Measurements from ENCODE around the gene RSBN1.

Gene RSBN1

DNA sequence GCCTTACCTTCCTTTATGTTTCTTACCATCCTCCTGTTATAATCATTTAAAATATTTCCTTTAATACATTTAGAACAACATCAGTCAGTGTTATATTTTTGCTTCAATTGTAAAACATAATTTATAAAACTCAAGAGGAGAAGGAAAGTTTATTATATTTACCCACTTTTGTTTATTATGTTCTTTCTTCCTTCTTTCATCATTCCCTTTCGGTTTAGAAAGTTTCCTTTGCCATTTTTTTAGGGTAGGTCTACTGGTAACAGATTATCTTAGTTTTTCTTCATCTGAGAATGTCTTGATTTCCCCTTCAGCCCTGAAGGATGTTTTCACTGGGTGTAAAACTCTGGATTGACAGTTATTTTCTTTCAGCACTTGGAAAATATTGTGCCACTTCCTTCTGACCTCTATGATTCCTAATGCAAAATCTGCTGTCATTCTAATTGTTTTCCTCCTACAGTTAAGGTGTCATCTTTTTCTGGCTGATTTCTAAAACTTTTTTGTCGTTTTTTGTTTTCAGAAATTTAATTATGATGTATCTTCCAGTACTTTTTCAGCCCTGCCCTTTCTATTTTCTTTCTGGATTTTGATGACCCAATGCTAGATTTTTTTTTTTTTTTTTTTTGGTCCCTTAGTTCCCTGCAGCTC lies 34.2 kb upstream of the RSBN1 start:
- TF ChIP-seq, protein P1, sequence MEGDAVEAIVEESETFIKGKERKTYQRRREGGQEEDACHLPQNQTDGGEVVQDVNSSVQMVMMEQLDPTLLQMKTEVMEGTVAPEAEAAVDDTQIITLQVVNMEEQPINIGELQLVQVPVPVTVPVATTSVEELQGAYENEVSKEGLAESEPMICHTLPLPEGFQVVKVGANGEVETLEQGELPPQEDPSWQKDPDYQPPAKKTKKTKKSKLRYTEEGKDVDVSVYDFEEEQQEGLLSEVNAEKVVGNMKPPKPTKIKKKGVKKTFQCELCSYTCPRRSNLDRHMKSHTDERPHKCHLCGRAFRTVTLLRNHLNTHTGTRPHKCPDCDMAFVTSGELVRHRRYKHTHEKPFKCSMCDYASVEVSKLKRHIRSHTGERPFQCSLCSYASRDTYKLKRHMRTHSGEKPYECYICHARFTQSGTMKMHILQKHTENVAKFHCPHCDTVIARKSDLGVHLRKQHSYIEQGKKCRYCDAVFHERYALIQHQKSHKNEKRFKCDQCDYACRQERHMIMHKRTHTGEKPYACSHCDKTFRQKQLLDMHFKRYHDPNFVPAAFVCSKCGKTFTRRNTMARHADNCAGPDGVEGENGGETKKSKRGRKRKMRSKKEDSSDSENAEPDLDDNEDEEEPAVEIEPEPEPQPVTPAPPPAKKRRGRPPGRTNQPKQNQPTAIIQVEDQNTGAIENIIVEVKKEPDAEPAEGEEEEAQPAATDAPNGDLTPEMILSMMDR (IDR thresholded peaks at IDR 0.05; ENCODE audit: low read depth, low read length): no peak
- no peak overlapping the region for H3K4me3 ChIP-seq (replicated peaks in 1 of 2; ENCODE audit: low read depth in 2 of 2, low read length in 2 of 2)
- DNase-seq (ENCODE audit: low read depth in 2 of 2): no peak

DNA sequence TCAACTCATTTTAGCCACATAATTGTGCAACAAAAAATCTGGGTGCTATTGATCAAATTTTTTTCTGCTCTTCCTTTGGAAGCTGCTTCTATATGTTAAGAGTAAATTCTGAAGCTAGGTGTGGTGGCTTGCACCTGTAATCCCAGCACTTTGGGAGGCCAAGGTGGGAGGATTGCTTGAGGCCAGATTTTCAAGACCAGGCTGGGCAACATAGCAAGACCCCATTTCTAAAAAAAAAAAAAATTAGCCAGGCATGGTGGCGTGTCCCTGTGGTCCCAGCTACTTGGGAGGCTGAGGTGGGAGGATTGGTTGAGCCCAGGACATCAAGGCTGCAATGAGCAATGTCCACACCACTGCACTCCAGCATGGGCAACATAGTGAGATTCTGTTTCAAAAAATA lies 24.3 kb upstream of the RSBN1 start:
- no peak for DNase-seq (ENCODE audit: low read depth in 2 of 2)
- TF ChIP-seq, protein P1 (IDR thresholded peaks at IDR 0.05; ENCODE audit: low read depth, low read length): no peak

DNA sequence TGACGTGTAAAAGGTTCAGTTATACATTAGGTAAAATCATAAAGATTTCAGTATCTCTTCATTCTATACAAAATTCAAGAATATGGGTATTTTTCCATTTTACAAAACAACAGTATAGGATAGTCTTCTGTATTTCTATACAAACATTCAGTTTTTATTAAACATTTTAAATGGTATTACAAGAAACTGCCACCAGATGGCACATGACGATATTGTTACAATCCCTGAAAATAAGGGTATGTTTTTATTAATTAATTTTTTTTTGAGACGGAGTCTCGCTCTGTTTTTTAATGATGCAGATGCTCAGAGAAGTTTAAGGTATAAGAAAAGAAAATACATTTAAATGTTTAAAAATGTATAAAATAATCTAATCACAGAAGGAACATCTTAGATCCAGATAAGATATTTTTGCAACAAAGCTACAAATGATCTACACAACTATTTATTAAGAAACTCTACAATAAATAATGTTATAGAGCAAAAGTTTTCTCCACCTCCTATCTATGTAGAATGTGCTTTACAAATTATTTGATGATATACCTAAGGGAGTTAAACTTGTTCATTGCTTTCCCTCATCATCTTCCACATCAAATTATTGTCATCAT lies 23.5 kb upstream of the RSBN1 start:
- TF ChIP-seq, protein P1 (IDR thresholded peaks at IDR 0.05; ENCODE audit: low read depth, low read length): peak; percentile 20
- peak; percentile 75 to 79 for DNase-seq (ENCODE audit: low read depth in 2 of 2)
- no peak overlapping the region for H3K4me3 ChIP-seq (replicated peaks in 1 of 2; ENCODE audit: low read depth in 2 of 2, low read length in 2 of 2)

More for the DNA sequence above, 24.3 kb upstream of the RSBN1 start:
- H3K4me3 ChIP-seq (replicated peaks in 1 of 2; ENCODE audit: low read depth in 2 of 2, low read length in 2 of 2): no peak overlapping the region

DNA sequence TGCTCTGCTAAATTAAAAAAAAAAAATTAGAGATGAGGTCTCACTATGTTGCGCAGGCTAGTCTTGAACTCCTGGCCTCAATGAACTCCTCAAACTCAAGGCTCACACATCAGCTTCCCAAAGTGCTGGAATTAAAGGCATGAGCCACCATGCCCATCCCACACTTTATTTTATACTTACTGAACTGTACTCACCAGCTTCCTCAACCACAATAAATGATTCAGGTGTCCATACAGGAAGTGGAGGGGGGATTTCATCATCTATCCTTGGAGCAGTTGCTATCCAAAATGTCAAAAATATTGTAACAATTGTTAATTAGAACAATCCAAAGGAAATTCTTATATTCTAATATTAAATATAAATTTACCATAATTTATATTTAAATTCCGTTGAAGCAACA lies 22.4 kb upstream of the RSBN1 start:
- TF ChIP-seq, protein P1 (IDR thresholded peaks at IDR 0.05; ENCODE audit: low read depth, low read length): no peak
- no peak overlapping the region for H3K4me3 ChIP-seq (replicated peaks in 1 of 2; ENCODE audit: low read depth in 2 of 2, low read length in 2 of 2)
- DNase-seq (ENCODE audit: low read depth in 2 of 2): peak in 1 of 2 donors; percentile 16

DNA sequence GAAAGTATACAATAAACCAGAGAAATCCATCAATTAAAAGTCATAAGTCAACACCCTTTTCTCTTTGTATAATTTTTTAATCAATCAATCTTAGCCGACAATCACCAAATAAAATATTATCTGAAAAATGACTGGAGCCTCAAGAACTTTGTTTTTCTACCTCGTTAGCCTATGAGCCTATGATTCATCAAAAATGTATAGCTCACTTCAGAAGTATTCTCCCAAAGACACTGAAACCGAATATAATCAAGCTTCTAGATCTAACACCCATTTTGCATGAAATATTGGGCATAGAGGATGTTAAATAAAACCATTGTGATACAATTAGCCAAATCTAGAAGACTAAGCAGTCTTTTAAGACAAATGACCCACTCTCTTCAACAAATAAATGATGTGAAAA lies 17.8 kb upstream of the RSBN1 start:
- DNase-seq (ENCODE audit: low read depth in 2 of 2): peak in 1 of 2 donors; percentile 62
- TF ChIP-seq, protein P1 (IDR thresholded peaks at IDR 0.05; ENCODE audit: low read depth, low read length): no peak
- no peak overlapping the region for H3K4me3 ChIP-seq (replicated peaks in 1 of 2; ENCODE audit: low read depth in 2 of 2, low read length in 2 of 2)

DNA sequence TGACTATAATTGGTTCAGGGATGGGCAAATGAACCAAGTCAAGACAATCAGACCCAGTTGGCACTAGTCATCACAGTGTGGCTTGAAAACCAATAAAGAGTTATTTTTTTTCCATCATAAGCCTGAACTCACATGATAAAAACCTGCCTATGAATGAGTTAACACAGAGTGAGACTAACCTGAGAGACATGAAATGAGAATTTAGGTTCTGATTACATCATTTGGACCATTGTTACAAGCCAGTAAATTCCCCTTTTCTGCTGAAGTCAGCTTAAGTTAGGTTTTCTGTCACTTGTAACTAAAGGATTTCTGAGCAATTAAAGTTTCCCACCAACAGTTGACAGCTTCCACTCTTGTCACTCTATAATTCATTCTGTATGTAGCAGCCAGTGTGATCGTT lies 9.6 kb upstream of the RSBN1 start:
- no peak for DNase-seq (ENCODE audit: low read depth in 2 of 2)
- TF ChIP-seq, protein P1 (IDR thresholded peaks at IDR 0.05; ENCODE audit: low read depth, low read length): no peak
- H3K4me3 ChIP-seq (replicated peaks in 1 of 2; ENCODE audit: low read depth in 2 of 2, low read length in 2 of 2): no peak overlapping the region

Data from cardiac fibroblast (primary cell).